HEK293 (cell line): ENCODE measurements around the gene LONRF2.

Experiments
- CTCF ChIA-PET: fragments of 350-600 bp; formaldehyde crosslinking; extraction: SDS; loops from one replicate; lab custom pipeline; 2021; ENCODE audit warnings: antibody characterized with exemption; lab: Yijun Ruan, JAX
- POLR2A ChIA-PET: fragments of 300-600 bp; formaldehyde crosslinking; extraction: SDS; loops from one replicate; lab custom pipeline; 2020; ENCODE audit warnings: antibody characterized with exemption, inconsistent platforms; lab: Yijun Ruan, JAX
- H3K27ac ChIP-seq: fragments of 200-500 bp; sonication (Bioruptor generic); 2 replicates; pipeline ENCODE4 v1.5.1; 2014; ENCODE audit warnings: low read depth, low read length, control low read depth, inconsistent platforms; ENCODE audit errors: extremely low read depth
- H3K36me3 ChIP-seq, 2 experiments: fragments of 200-500 bp in 1 of 2; sonication (Bioruptor generic) in 1 of 2; 1 replicate in 1 of 2; 2 replicates in 1 of 2; pipeline ENCODE4 v1.5.1; 2014 to 2017; ENCODE audit warnings: inconsistent platforms in 2 of 2, low read length in 2 of 2; ENCODE audit not compliant: control insufficient read depth in 2 of 2, insufficient read depth in 1 of 2
- H3K4me1 ChIP-seq: fragments of 200-500 bp; sonication (Bioruptor generic); 2 replicates; pipeline ENCODE4 v1.5.1; 2014; ENCODE audit warnings: mild to moderate bottlenecking, low read length, inconsistent platforms; ENCODE audit not compliant: control insufficient read depth, insufficient read depth
- H3K4me3 ChIP-seq: 2 replicates; pipeline ENCODE4 v1.5.1; 2011; ENCODE audit warnings: low read depth, mild to moderate bottlenecking, control low read depth, low read length, moderate library complexity
- H3K9me3 ChIP-seq: fragments of 200-500 bp; sonication (Bioruptor generic); 2 replicates; pipeline ENCODE4 v1.5.1; 2014; ENCODE audit warnings: low read depth, low read length, inconsistent platforms; ENCODE audit not compliant: control insufficient read depth, insufficient read depth
- EGR2 ChIP-seq: fragments of 450-650 bp; formaldehyde crosslinking; IDR thresholded peaks from 2 replicates; pipeline ENCODE4 v1.5.1; 2016; ENCODE audit warnings: low read depth, missing biosample characterization, missing genetic modification characterization
- HOXD13 ChIP-seq: sonication (generic); formaldehyde crosslinking; IDR thresholded peaks from 2 replicates; pipeline ENCODE4 v1.8.0; 2022; ENCODE audit warnings: missing genetic modification reagents, borderline replicate concordance
- MZF1 ChIP-seq: fragments of 450-650 bp; formaldehyde crosslinking; IDR thresholded peaks from 2 replicates; pipeline ENCODE4 v1.5.1; 2017; ENCODE audit warnings: missing biosample characterization, missing genetic modification characterization, borderline replicate concordance
- SCRT1 ChIP-seq: fragments of 450-650 bp; formaldehyde crosslinking; IDR thresholded peaks from 2 replicates; pipeline ENCODE4 v1.5.1; 2016; ENCODE audit warnings: missing biosample characterization, missing genetic modification characterization, borderline replicate concordance
- SP3 ChIP-seq: fragments of 450-650 bp; formaldehyde crosslinking; IDR thresholded peaks from 2 replicates; pipeline ENCODE4 v1.5.1; 2016; ENCODE audit warnings: missing biosample characterization, missing genetic modification characterization
- TCF7L2 ChIP-seq: IDR thresholded peaks from 2 replicates; pipeline ENCODE4 v1.6.1; 2011; ENCODE audit warnings: low read depth, mild to moderate bottlenecking, inconsistent platforms, low read length, moderate library complexity, borderline replicate concordance
- ZBTB48 ChIP-seq: fragments of 450-650 bp; formaldehyde crosslinking; IDR thresholded peaks from 2 replicates; pipeline ENCODE4 v1.5.1; 2016; ENCODE audit warnings: missing biosample characterization, missing genetic modification characterization
- ZBTB8A ChIP-seq: fragments of 450-650 bp; formaldehyde crosslinking; IDR thresholded peaks from 2 replicates; pipeline ENCODE4 v1.5.1; 2016; ENCODE audit warnings: missing biosample characterization, missing genetic modification characterization
- ZNF2 ChIP-seq: fragments of 450-650 bp; formaldehyde crosslinking; IDR thresholded peaks from 2 replicates; pipeline ENCODE4 v1.5.1; 2016; ENCODE audit warnings: missing biosample characterization, missing genetic modification characterization
- ZNF248 ChIP-seq: fragments of 450-650 bp; formaldehyde crosslinking; IDR thresholded peaks from 2 replicates; pipeline ENCODE4 v1.5.1; 2017; ENCODE audit warnings: missing biosample characterization, missing genetic modification characterization
- ZNF335 ChIP-seq: fragments of 450-650 bp; formaldehyde crosslinking; conservative IDR thresholded peaks from 2 replicates; pipeline ENCODE4 v1.5.1; 2016; ENCODE audit warnings: missing biosample characterization, missing genetic modification characterization
- ZNF350 ChIP-seq: fragments of 450-650 bp; formaldehyde crosslinking; IDR thresholded peaks from 2 replicates; pipeline ENCODE4 v1.5.0; 2017; ENCODE audit warnings: missing biosample characterization, mild to moderate bottlenecking, missing genetic modification characterization
- ZNF785 ChIP-seq: fragments of 450-650 bp; formaldehyde crosslinking; IDR thresholded peaks from 2 replicates; pipeline ENCODE4 v1.5.1; 2016; ENCODE audit warnings: missing biosample characterization, missing genetic modification characterization
- TF ChIP-seq, protein P1 (sequence below): fragments of 450-650 bp; formaldehyde crosslinking; IDR thresholded peaks from 2 replicates; pipeline ENCODE4 v1.5.1; 2016; ENCODE audit warnings: missing biosample characterization, missing genetic modification characterization, borderline replicate concordance
- TF ChIP-seq, protein P2 (sequence below): fragments of 450-650 bp; formaldehyde crosslinking; IDR thresholded peaks from 2 replicates; pipeline ENCODE4 v1.5.1; 2016; ENCODE audit warnings: missing biosample characterization, missing genetic modification characterization, borderline replicate concordance
- TF ChIP-seq, protein P3 (sequence below): fragments of 450-650 bp; formaldehyde crosslinking; IDR thresholded peaks from 2 replicates; pipeline ENCODE4 v1.5.1; 2017; ENCODE audit warnings: missing biosample characterization, missing genetic modification characterization

Gene LONRF2

GRCh38 chr2:100260712-100261620 is 61.3 kb downstream of the LONRF2 start (continued):
- TF ChIP-seq SCRT1 (tag by site-specific recombination): peak; percentile 66; the same call in 1 of the 2 replicates
- TF ChIP-seq, protein P1, sequence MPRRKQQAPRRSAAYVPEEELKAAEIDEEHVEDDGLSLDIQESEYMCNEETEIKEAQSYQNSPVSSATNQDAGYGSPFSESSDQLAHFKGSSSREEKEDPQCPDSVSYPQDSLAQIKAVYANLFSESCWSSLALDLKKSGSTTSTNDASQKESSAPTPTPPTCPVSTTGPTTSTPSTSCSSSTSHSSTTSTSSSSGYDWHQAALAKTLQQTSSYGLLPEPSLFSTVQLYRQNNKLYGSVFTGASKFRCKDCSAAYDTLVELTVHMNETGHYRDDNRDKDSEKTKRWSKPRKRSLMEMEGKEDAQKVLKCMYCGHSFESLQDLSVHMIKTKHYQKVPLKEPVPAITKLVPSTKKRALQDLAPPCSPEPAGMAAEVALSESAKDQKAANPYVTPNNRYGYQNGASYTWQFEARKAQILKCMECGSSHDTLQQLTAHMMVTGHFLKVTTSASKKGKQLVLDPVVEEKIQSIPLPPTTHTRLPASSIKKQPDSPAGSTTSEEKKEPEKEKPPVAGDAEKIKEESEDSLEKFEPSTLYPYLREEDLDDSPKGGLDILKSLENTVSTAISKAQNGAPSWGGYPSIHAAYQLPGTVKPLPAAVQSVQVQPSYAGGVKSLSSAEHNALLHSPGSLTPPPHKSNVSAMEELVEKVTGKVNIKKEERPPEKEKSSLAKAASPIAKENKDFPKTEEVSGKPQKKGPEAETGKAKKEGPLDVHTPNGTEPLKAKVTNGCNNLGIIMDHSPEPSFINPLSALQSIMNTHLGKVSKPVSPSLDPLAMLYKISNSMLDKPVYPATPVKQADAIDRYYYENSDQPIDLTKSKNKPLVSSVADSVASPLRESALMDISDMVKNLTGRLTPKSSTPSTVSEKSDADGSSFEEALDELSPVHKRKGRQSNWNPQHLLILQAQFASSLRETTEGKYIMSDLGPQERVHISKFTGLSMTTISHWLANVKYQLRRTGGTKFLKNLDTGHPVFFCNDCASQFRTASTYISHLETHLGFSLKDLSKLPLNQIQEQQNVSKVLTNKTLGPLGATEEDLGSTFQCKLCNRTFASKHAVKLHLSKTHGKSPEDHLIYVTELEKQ: no peak

GRCh38 chr2:100259106-100259505 is 63.2 kb downstream of the LONRF2 start:
- ChIA-PET POLR2A (no interaction called here), CTCF (interaction anchor here (0.5 to 9.1 kb wide), 5 partner anchors 13 to 702 kb away, joined by 3 to 172 read pairs (median 4); no protein-coding TSS in a partner anchor)

GRCh38 chr2:100257939-100258338 is 64.4 kb downstream of the LONRF2 start:
- Histone ChIP-seq H3K4me3 (no peak overlapping the region), H3K4me1 (no peaks in the 10 kb centered on the region), H3K27ac (no peak overlapping the region), H3K36me3 (no peaks in the 10 kb centered on the region), H3K9me3 (no peaks in the 10 kb centered on the region)
- POLR2A ChIA-PET: no interaction called here
- CTCF ChIA-PET: interaction anchor here (0.6 to 1.2 kb wide), 4 partner anchors 13 to 701 kb away, joined by 3 to 5 read pairs (median 4); no protein-coding TSS in a partner anchor
- TF ChIP-seq HOXD13 (CRISPR knock-in tag) (no peak), ZNF335 (tag by site-specific recombination) (no peak), TCF7L2 (no peak), ZNF350 (tag by site-specific recombination) (no peak)
- TF ChIP-seq, protein P2, sequence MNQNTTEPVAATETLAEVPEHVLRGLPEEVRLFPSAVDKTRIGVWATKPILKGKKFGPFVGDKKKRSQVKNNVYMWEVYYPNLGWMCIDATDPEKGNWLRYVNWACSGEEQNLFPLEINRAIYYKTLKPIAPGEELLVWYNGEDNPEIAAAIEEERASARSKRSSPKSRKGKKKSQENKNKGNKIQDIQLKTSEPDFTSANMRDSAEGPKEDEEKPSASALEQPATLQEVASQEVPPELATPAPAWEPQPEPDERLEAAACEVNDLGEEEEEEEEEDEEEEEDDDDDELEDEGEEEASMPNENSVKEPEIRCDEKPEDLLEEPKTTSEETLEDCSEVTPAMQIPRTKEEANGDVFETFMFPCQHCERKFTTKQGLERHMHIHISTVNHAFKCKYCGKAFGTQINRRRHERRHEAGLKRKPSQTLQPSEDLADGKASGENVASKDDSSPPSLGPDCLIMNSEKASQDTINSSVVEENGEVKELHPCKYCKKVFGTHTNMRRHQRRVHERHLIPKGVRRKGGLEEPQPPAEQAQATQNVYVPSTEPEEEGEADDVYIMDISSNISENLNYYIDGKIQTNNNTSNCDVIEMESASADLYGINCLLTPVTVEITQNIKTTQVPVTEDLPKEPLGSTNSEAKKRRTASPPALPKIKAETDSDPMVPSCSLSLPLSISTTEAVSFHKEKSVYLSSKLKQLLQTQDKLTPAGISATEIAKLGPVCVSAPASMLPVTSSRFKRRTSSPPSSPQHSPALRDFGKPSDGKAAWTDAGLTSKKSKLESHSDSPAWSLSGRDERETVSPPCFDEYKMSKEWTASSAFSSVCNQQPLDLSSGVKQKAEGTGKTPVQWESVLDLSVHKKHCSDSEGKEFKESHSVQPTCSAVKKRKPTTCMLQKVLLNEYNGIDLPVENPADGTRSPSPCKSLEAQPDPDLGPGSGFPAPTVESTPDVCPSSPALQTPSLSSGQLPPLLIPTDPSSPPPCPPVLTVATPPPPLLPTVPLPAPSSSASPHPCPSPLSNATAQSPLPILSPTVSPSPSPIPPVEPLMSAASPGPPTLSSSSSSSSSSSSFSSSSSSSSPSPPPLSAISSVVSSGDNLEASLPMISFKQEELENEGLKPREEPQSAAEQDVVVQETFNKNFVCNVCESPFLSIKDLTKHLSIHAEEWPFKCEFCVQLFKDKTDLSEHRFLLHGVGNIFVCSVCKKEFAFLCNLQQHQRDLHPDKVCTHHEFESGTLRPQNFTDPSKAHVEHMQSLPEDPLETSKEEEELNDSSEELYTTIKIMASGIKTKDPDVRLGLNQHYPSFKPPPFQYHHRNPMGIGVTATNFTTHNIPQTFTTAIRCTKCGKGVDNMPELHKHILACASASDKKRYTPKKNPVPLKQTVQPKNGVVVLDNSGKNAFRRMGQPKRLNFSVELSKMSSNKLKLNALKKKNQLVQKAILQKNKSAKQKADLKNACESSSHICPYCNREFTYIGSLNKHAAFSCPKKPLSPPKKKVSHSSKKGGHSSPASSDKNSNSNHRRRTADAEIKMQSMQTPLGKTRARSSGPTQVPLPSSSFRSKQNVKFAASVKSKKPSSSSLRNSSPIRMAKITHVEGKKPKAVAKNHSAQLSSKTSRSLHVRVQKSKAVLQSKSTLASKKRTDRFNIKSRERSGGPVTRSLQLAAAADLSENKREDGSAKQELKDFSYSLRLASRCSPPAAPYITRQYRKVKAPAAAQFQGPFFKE (tag by site-specific recombination): no peak
- TF ChIP-seq, protein P3, sequence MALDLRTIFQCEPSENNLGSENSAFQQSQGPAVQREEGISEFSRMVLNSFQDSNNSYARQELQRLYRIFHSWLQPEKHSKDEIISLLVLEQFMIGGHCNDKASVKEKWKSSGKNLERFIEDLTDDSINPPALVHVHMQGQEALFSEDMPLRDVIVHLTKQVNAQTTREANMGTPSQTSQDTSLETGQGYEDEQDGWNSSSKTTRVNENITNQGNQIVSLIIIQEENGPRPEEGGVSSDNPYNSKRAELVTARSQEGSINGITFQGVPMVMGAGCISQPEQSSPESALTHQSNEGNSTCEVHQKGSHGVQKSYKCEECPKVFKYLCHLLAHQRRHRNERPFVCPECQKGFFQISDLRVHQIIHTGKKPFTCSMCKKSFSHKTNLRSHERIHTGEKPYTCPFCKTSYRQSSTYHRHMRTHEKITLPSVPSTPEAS (tag by site-specific recombination): no peak

More at GRCh38 chr2:100259106-100259505, 63.2 kb downstream of the LONRF2 start:
- no peaks in the 10 kb centered on the region for H3K36me3 ChIP-seq
- TF ChIP-seq, protein P1: no peak
- no peak for TF ChIP-seq ZBTB48 (tag by site-specific recombination)
- no peak for TF ChIP-seq ZNF248 (tag by site-specific recombination)
- no peak for TF ChIP-seq MZF1 (tag by site-specific recombination)
- no peak for TF ChIP-seq SP3 (tag by site-specific recombination)
- TF ChIP-seq ZBTB8A: no peak
- TF ChIP-seq ZNF785 (tag by site-specific recombination): no peak
- TF ChIP-seq ZNF2 (tag by site-specific recombination): no peak
- no peak for TF ChIP-seq EGR2 (tag by site-specific recombination)
- no peak overlapping the region for H3K27ac ChIP-seq
- no peaks in the 10 kb centered on the region for H3K9me3 ChIP-seq
- H3K4me1 ChIP-seq: no peaks in the 10 kb centered on the region
- H3K4me3 ChIP-seq: no peak overlapping the region
